ENCODE results near the gene CDK17. TPM values are rescaled to one million over a fixed set of nuclear protein-coding genes. Genes with fewer than 3 reads are reported as not detected.

CDK17 gene
- 40.0 and 45.2 TPM in 2 replicates for polyA plus RNA-seq

DNA sequence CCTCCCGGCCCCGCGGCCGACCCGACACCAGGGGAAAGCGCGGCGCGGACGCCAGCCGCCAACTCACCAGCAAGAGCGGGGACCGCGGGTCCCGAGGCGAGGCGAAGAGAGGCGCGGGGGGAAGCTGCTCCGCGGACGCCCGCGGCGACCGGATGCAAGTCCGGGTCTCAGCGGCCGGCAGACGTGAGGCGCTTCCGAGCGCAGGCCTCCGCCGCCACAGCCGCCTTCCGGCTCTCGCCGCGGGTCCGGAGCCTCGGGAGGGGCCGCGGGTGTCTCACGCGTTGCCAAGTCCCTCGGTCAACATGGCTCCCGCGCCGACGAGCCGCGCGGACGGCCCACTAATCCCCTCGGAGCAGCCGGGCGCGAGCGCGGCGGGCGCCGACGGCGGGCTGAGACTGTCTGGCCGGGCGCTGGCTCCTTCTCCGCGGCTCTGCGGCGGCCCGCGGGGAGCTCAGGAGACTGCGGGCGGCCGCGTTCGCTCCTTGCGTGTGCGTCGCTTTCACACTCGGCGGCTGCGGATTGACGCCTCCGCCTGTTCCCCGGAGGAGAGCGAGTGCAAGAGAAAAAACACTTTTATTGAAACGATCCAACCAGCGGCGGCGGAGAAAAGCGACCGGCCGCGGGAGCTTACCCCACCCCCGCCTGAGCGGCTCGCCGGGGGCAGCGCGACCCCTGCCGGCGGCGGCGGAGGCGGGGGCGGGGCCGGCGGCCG lies at the start of gene CDK17:
Gene CDK17, minus strand, starts transcription at position 521 of the 712 bp plus-strand sequence. CDS start 65,603 bp downstream, outside the sequence.

Other genes with a start within 250 kb of the CDK17 start
- 0.95 and 1.1 TPM in 2 replicates for gene ELK3, start 206.1 kb downstream of the CDK17 start, polyA plus RNA-seq
- gene CFAP54, start 89.1 kb upstream of the CDK17 start, polyA plus RNA-seq = 0.35 and 2.8 TPM in 2 replicates